ENCODE data around the gene MYOM1.

The MYOM1 gene

DNA sequence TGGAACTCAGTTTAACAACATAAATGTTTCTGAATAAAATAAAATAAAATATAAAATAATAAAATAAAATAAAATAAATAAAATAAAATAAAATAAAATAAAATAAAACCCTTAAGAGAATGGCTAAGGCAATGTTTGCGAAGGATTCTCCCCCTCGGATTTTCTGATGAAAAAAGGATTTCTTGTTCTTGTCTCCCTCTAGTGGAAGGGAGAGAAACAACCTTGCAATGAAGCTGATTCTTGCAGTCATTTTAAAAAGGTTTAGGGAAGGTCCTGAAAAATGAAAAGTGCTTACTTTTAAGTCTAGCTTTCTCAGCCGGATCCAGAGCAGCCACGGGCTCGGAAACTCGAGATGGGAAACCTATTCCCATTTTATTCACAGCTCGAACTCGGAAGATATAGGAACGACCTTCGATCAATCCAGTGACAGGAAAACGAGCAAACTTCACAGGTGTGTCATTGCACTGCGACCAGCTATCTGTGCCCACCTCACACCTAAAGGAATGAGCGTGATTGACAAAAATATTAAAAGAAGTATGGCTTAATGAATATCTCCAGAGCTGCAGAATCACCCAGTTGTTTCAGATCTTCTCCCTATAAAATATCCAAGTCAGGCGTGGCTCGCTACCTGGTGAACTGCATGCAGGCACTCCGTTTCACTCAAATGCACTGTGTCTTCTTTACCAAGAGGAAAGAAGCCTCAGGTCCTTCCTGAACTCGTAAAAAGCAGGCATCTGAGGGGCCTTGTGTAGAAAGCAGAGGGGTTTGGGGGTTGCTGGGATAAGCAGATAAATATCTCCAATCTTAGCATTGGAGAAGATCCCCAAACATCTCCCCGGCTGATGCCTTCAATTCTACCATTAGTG lies 68.1 kb downstream of the MYOM1 start:
- DNase-seq (ENCODE audit: low read depth in 3 of 3): no peak

DNA sequence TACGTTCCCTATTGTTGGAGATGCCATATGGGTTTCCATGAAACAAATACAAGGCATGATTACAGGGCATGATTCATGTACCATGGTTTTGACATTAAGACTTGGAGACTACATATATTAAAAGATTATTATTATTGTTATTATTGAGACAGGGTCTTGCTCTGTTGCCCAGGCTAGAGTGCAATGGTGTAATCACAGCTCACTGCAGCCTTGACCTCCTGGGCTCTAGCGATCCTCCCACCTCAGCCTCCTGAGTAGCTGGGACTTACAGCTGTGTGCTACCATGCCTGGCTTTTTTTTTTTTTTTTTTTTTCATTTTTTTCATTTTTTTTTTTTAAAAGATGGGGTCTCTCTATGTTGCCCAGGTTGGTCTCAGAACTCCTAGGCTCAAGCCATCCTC lies 69.1 kb downstream of the MYOM1 start:
- no peak for DNase-seq (ENCODE audit: low read depth in 3 of 3)

DNA sequence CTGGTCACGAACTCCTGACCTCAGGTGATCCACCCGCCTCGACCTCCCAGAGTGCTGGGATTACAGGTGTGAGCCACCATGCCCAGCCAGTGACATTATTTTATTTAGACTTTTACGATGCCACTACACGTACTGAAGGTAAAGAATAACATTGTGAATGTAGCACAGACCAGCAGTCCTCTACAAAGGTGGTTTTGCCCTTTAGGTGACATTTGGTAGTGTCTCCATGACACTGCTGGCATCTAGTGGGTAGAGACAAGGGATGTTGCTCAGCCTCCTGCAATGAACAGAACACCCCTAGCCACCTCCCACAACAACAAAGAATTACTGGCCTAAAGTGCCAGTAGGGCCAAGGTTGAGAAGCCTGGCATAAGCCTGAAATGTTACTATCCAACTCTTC lies 69.5 kb downstream of the MYOM1 start:
- no peak for DNase-seq (ENCODE audit: low read depth in 3 of 3)

GRCh38 chr18:3148930-3149535 lies 70.7 kb downstream of the MYOM1 start:
- no peak for DNase-seq (ENCODE audit: low read depth in 3 of 3)

GRCh38 chr18:3147935-3148554 lies 71.7 kb downstream of the MYOM1 start:
- no peak for DNase-seq (ENCODE audit: low read depth in 3 of 3)

DNA sequence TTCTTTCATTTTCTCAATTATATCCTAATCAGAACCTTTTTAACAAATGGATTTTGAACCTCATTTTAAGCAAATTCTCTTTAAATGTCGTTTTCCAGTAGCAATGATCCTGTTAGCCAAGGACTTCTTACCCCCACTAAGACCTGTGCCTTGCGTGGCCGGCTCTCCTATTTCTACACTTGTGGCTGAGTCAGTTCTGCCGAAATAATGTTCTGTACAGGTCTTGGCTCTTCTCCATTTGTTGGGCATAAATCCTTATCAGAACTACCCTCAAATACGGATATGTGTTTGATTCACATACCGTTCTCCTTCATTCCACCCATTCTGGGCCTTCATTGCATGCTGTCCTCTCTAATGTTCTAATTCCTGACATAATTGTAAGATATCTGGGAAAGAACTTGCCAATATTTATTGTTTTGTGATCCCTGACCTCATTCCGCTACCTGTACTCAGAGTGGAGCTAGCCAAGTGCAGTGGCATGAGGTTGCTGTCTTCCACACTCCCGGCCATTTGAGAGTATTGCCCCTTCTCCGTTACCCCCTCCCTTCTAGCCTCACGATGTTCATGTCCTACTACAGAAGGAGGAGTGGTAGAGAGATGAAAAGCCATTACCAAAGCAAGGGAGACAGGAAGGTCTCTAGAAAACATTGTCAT lies 78.7 kb downstream of the MYOM1 start:
- no peak for DNase-seq (ENCODE audit: low read depth in 3 of 3)

DNA sequence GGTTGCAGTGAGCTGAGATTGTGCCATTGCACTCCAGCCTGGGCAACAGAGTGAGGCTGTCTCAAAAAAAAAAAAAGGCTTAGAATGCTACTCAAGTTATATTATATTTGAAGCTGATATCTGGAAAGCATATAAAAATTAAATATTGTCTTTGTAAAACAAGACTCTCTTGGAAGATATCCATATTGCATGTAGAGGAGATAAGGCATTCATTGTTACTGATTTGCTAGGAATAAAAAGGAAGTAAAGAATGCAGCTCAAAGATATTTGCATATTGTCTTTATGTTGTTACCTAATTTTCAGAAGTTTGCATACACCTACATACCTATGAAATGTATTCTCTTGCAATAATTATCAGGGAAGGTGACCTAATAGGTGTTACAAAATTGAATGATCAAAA lies 79.4 kb downstream of the MYOM1 start:
- DNase-seq (ENCODE audit: low read depth in 3 of 3): no peak

DNA sequence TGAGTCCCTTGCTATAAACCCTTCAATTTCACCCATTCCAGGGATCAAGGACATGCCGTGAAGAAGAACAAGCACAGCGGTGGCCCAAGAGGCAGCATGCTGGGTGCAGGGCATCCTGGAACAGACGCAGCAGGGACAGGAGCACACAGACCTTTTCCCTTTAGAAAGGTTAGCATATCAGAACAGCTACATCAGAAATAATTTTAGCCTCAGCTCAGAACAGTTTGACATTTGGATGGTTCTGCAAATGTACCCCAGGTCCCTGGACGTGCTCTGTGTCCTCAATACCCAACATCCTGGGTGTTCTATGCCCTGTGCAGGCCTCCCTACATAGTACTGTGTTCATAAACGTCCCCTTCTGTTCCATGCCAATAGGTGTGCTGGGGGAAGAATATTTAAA lies 80.4 kb downstream of the MYOM1 start:
- DNase-seq (ENCODE audit: low read depth in 3 of 3): no peak

GRCh38 chr18:3138274-3138975 lies 81.3 kb downstream of the MYOM1 start:
- DNase-seq (ENCODE audit: low read depth in 3 of 3): no peak

GRCh38 chr18:3135536-3135935 lies 84.2 kb downstream of the MYOM1 start:
- DNase-seq (ENCODE audit: low read depth in 3 of 3): no peak

GRCh38 chr18:3132700-3133099 lies 87.1 kb downstream of the MYOM1 start:
- no peak for DNase-seq (ENCODE audit: low read depth in 3 of 3)

- DNase-seq (ENCODE audit: low read depth in 3 of 3): no peak
These were observed 89.4 kb downstream of the MYOM1 start for GRCh38 chr18:3130344-3130743.

GRCh38 chr18:3129053-3129864 lies 90.5 kb downstream of the MYOM1 start:
- DNase-seq (ENCODE audit: low read depth in 3 of 3): peak; percentile 68 to 76 (median 71)

- DNase-seq (ENCODE audit: low read depth in 3 of 3): no peak
These were observed 93.2 kb downstream of the MYOM1 start for GRCh38 chr18:3126457-3127097.

GRCh38 chr18:3124822-3125221 lies 94.9 kb downstream of the MYOM1 start:
- no peak for DNase-seq (ENCODE audit: low read depth in 3 of 3)

DNA sequence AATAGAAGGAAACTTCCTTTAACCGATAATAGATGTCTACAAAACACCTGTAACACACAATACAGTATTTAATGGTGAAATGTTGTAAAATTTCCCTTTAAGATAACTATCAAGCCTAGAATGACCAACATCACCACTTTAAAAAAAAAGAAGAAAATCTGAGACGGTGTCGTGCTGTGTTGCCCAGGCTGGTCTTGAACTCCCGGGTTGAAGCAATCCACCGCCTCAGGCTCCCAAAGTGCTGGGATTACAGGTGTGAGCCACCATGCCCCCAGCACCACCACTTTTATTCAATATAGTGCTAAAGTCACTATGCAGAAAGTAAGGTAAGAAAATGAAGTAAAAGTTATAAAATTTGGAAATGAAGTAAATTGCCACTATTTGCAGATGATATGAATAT lies 96.9 kb downstream of the MYOM1 start:
- DNase-seq (ENCODE audit: low read depth in 3 of 3): no peak

GRCh38 chr18:3121259-3121658 lies 98.5 kb downstream of the MYOM1 start:
- no peak for DNase-seq (ENCODE audit: low read depth in 3 of 3)

- DNase-seq (ENCODE audit: low read depth in 3 of 3): no peak
These were observed 99.4 kb downstream of the MYOM1 start for GRCh38 chr18:3120356-3120755.

- no peak for DNase-seq (ENCODE audit: low read depth in 3 of 3)
These were observed 100.1 kb downstream of the MYOM1 start for GRCh38 chr18:3119401-3120341.

All from stimulated activated CD4-positive, alpha-beta T cell treated with anti-CD3 and anti-CD28 coated beads, TNF-alpha, amount 100 ng/mL, for 48 hours (primary cell).